ENCODE measurements around the gene LSM12.

Gene LSM12

GRCh38 chr17:44078412-44078811, 11.9 kb upstream of the LSM12 start:
- no peak overlapping the region for H3K27ac ChIP-seq (ENCODE audit: low read depth, low read length)
- no peaks in the 10 kb centered on the region for H4K20me1 ChIP-seq (ENCODE audit: low read depth, low read length)
- TF ChIP-seq EZH2phosphoT487 (conservative IDR thresholded peaks at IDR 0.05; ENCODE audit: low read length): no peak
- TF ChIP-seq, protein P1, sequence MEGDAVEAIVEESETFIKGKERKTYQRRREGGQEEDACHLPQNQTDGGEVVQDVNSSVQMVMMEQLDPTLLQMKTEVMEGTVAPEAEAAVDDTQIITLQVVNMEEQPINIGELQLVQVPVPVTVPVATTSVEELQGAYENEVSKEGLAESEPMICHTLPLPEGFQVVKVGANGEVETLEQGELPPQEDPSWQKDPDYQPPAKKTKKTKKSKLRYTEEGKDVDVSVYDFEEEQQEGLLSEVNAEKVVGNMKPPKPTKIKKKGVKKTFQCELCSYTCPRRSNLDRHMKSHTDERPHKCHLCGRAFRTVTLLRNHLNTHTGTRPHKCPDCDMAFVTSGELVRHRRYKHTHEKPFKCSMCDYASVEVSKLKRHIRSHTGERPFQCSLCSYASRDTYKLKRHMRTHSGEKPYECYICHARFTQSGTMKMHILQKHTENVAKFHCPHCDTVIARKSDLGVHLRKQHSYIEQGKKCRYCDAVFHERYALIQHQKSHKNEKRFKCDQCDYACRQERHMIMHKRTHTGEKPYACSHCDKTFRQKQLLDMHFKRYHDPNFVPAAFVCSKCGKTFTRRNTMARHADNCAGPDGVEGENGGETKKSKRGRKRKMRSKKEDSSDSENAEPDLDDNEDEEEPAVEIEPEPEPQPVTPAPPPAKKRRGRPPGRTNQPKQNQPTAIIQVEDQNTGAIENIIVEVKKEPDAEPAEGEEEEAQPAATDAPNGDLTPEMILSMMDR (IDR thresholded peaks at IDR 0.05; ENCODE audit: insufficient read depth, low read length, poor library complexity, severe bottlenecking): no peak

GRCh38 chr17:44077595-44077909, 11.1 kb upstream of the LSM12 start:
- no peak for TF ChIP-seq EZH2phosphoT487 (conservative IDR thresholded peaks at IDR 0.05; ENCODE audit: low read length)
- TF ChIP-seq, protein P1 (IDR thresholded peaks at IDR 0.05; ENCODE audit: insufficient read depth, low read length, poor library complexity, severe bottlenecking): no peak
- Histone ChIP-seq H3K27ac (ENCODE audit: low read depth, low read length) (no peak overlapping the region), H4K20me1 (ENCODE audit: low read depth, low read length) (no peaks in the 10 kb centered on the region), H3K9ac (ENCODE audit: low read length) (no peak overlapping the region), H3K4me2 (ENCODE audit: low read depth, low read length, poor library complexity, severe bottlenecking) (no peak overlapping the region), H3K9me3 (ENCODE audit: insufficient read depth, low read length) (no peaks in the 10 kb centered on the region), H2AFZ (ENCODE audit: low read depth, low read length, severe bottlenecking) (no peak overlapping the region), H3K9me2 (replicated peaks; ENCODE audit: insufficient read depth, low read length) (no peaks in the 10 kb centered on the region), H3F3A (ENCODE audit: insufficient read depth) (no peaks in the 10 kb centered on the region), H3K79me2 (ENCODE audit: insufficient read depth, low read length) (peaks cover 7% of the 10 kb centered on the region; the same call in 1 of the 2 replicates), H3K27me3 (ENCODE audit: low read length) (no peaks in the 10 kb centered on the region), H3K36me3 (ENCODE audit: low read length) (no peaks in the 10 kb centered on the region), H3K4me3 (ENCODE audit: insufficient read depth, low read length, poor library complexity, severe bottlenecking) (no peak overlapping the region)

More at GRCh38 chr17:44078412-44078811, 11.9 kb upstream of the LSM12 start:
- no peaks in the 10 kb centered on the region for H3K36me3 ChIP-seq (ENCODE audit: low read length)
- no peak overlapping the region for H2AFZ ChIP-seq (ENCODE audit: low read depth, low read length, severe bottlenecking)
- H3K9me2 ChIP-seq (replicated peaks; ENCODE audit: insufficient read depth, low read length): no peaks in the 10 kb centered on the region
- no peak overlapping the region for H3K4me2 ChIP-seq (ENCODE audit: low read depth, low read length, poor library complexity, severe bottlenecking)
- H3F3A ChIP-seq (ENCODE audit: insufficient read depth): no peaks in the 10 kb centered on the region
- no peak overlapping the region for H3K9ac ChIP-seq (ENCODE audit: low read length)
- H3K4me3 ChIP-seq (ENCODE audit: insufficient read depth, low read length, poor library complexity, severe bottlenecking): no peak overlapping the region
- H3K9me3 ChIP-seq (ENCODE audit: insufficient read depth, low read length): no peaks in the 10 kb centered on the region
- no peaks in the 10 kb centered on the region for H3K79me2 ChIP-seq (ENCODE audit: insufficient read depth, low read length)
- H3K27me3 ChIP-seq (ENCODE audit: low read length): no peaks in the 10 kb centered on the region

DNA sequence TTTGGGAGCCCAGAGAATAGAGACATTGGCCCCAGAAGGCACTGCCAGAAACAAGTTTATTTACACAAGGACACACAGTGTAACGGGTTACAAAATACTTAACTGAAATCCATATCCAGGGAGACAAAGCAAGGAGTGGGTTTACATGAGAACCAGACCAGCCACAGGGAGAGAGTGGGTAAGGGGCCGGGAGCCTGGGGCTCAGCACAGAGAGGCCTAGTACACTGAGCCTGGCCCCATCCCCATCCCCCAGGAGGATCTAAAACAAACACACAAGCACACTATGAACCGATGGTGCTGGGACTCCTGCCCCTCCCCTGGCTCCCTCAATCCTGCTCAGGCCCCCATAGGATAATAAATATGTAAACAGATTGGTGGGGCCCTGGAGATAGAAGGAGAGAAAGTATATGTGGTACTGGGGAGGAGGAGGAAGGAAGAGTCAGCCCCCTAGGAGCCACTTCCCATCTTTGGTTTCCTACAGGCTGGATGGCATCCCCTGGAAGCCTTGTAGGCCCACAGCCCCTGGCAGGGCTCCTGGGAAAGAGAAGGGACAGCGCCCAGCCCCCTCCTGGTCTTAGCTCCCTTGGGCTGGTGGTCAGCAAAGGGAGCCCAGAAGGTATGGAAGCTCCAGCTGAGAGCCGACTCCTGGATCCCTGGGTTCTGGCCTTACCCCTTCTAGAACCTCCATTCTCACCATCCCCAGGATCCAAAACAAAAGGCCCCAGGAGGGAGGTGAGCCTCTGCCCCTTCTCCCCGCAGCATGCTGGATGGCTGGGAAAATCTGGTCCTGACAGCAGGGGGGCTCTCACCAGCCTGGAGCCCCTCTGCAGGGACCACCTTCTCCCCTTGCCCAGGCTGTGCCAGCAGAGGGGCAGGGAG, 10.5 kb upstream of the LSM12 start:
- no peaks in the 10 kb centered on the region for H3K36me3 ChIP-seq (ENCODE audit: low read length)
- no peak overlapping the region for H3K27ac ChIP-seq (ENCODE audit: low read depth, low read length)
- H3K79me2 ChIP-seq (ENCODE audit: insufficient read depth, low read length): peaks cover 7% of the 10 kb centered on the region; the same call in 1 of the 2 replicates

More for the DNA sequence above, 10.5 kb upstream of the LSM12 start:
- Histone ChIP-seq H3K27me3 (ENCODE audit: low read length) (no peaks in the 10 kb centered on the region), H3K4me3 (ENCODE audit: insufficient read depth, low read length, poor library complexity, severe bottlenecking) (no peak overlapping the region), H3K9me3 (ENCODE audit: insufficient read depth, low read length) (no peaks in the 10 kb centered on the region), H3F3A (ENCODE audit: insufficient read depth) (no peaks in the 10 kb centered on the region), H3K4me2 (ENCODE audit: low read depth, low read length, poor library complexity, severe bottlenecking) (no peak overlapping the region), H2AFZ (ENCODE audit: low read depth, low read length, severe bottlenecking) (no peak overlapping the region), H3K9ac (ENCODE audit: low read length) (no peak overlapping the region), H4K20me1 (ENCODE audit: low read depth, low read length) (no peaks in the 10 kb centered on the region), H3K9me2 (replicated peaks; ENCODE audit: insufficient read depth, low read length) (no peaks in the 10 kb centered on the region)
- TF ChIP-seq EZH2phosphoT487 (conservative IDR thresholded peaks at IDR 0.05; ENCODE audit: low read length): no peak
- TF ChIP-seq, protein P1 (IDR thresholded peaks at IDR 0.05; ENCODE audit: insufficient read depth, low read length, poor library complexity, severe bottlenecking): no peak

All from SU-DHL-6 (cell line).